ENCODE measurements around the gene NFATC1.

- TF ChIP-seq CTCF (conservative IDR thresholded peaks at IDR 0.05 in 1 of 2, IDR thresholded peaks at IDR 0.05 in 1 of 2; ENCODE audit: low read depth in 1 of 2, low read length in 2 of 2) (no peak), EZH2 (IDR thresholded peaks at IDR 0.05; ENCODE audit: low read length, missing control alignments) (no peak)
These were observed 18.4 kb upstream of the NFATC1 start for GRCh38 chr18:79377187-79377891.
